GM19193 (cell line): ENCODE measurements around the gene TTYH3.
A peak's percentile ranks its signal among the peaks of the same experiment; 100 is the strongest.

Experiments
- POLR2A ChIP-seq: IDR thresholded peaks from 4 replicates; pipeline ENCODE4 v1.6.1; 2011; ENCODE audit not compliant: insufficient read depth, insufficient read length; ENCODE audit errors: extremely low read depth

Gene TTYH3

GRCh38 chr7:2645274-2645868 is 13.6 kb downstream of the TTYH3 start:
- TF ChIP-seq POLR2A = peak; percentile 41

- no peak for TF ChIP-seq POLR2A
These were observed 14.5 kb downstream of the TTYH3 start for GRCh38 chr7:2646336-2646679.

GRCh38 chr7:2646680-2647571 is 15.1 kb downstream of the TTYH3 start:
- TF ChIP-seq POLR2A = no peak

GRCh38 chr7:2647594-2648172 is 15.9 kb downstream of the TTYH3 start:
- no peak for TF ChIP-seq POLR2A

- no peak for TF ChIP-seq POLR2A
These were observed 17.5 kb downstream of the TTYH3 start for GRCh38 chr7:2649139-2649838.

GRCh38 chr7:2649991-2650390 is 18.2 kb downstream of the TTYH3 start:
- no peak for TF ChIP-seq POLR2A

- no peak for TF ChIP-seq POLR2A
These were observed 18.7 kb downstream of the TTYH3 start for GRCh38 chr7:2650451-2650850.

GRCh38 chr7:2651336-2651735 is 19.6 kb downstream of the TTYH3 start:
- TF ChIP-seq POLR2A = no peak

- no peak for TF ChIP-seq POLR2A
These were observed 20.3 kb downstream of the TTYH3 start for GRCh38 chr7:2651847-2652735.

- no peak for TF ChIP-seq POLR2A
These were observed 20.9 kb downstream of the TTYH3 start for GRCh38 chr7:2652736-2653060.

- no peak for TF ChIP-seq POLR2A
These were observed 22.3 kb downstream of the TTYH3 start for GRCh38 chr7:2654059-2654458.

GRCh38 chr7:2655870-2656614 is 24.3 kb downstream of the TTYH3 start:
- no peak for TF ChIP-seq POLR2A

GRCh38 chr7:2657208-2657607 is 25.4 kb downstream of the TTYH3 start:
- TF ChIP-seq POLR2A = no peak
